ENCODE results near the gene SGCD.

The SGCD gene

GRCh38 chr5:156496291-156496690 is 169.3 kb downstream of the SGCD start:
- CTCF ChIA-PET, result no interaction called here
- TF ChIP-seq YY1 (tag by site-specific recombination; IDR thresholded peaks at IDR 0.05) (no peak), KLF8 (tag by site-specific recombination; IDR thresholded peaks at IDR 0.05) (no peak), PRDM10 (tag by site-specific recombination; IDR thresholded peaks at IDR 0.05) (no peak), ATF2 (tag by site-specific recombination; IDR thresholded peaks at IDR 0.05; ENCODE audit: low read depth) (no peak), ZNF560 (tag by site-specific recombination; IDR thresholded peaks at IDR 0.05; ENCODE audit: borderline replicate concordance) (no peak)
- TF ChIP-seq, protein P1, sequence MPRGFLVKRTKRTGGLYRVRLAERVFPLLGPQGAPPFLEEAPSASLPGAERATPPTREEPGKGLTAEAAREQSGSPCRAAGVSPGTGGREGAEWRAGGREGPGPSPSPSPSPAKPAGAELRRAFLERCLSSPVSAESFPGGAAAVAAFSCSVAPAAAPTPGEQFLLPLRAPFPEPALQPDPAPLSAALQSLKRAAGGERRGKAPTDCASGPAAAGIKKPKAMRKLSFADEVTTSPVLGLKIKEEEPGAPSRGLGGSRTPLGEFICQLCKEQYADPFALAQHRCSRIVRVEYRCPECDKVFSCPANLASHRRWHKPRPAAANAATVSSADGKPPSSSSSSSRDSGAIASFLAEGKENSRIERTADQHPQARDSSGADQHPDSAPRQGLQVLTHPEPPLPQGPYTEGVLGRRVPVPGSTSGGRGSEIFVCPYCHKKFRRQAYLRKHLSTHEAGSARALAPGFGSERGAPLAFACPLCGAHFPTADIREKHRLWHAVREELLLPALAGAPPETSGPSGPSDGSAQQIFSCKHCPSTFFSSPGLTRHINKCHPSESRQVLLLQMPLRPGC (tag by site-specific recombination; IDR thresholded peaks at IDR 0.05), result no peak

GRCh38 chr5:156497804-156498208 is 170.8 kb downstream of the SGCD start:
- H3K36me3 ChIP-seq (ENCODE audit: control insufficient read depth in 2 of 2, insufficient read depth in 1 of 2, low read length in 2 of 2), result no peaks in the 10 kb centered on the region
- no peak overlapping the region for H3K27ac ChIP-seq (ENCODE audit: extremely low read depth, low read depth, low read length)
- no peak for TF ChIP-seq ZNF184 (tag by site-specific recombination; IDR thresholded peaks at IDR 0.05)
- no peak for TF ChIP-seq ZNF677 (tag by site-specific recombination; IDR thresholded peaks at IDR 0.05)
- TF ChIP-seq ATF2 (tag by site-specific recombination; IDR thresholded peaks at IDR 0.05; ENCODE audit: low read depth), result 0 out of 2 replicates have a peak, but pooled peaks have one; percentile 18
- POLR2A ChIA-PET, result no interaction called here
- CTCF ChIA-PET, result no interaction called here
- no peaks in the 10 kb centered on the region for H3K4me1 ChIP-seq (ENCODE audit: control insufficient read depth, insufficient read depth, low read length)
- no peaks in the 10 kb centered on the region for H3K9me3 ChIP-seq (ENCODE audit: control insufficient read depth, insufficient read depth, low read depth, low read length)
- no peak overlapping the region for H3K4me3 ChIP-seq (ENCODE audit: low read depth, low read length)

More at GRCh38 chr5:156496291-156496690, 169.3 kb downstream of the SGCD start:
- Histone ChIP-seq H3K4me3 (ENCODE audit: low read depth, low read length) (no peak overlapping the region), H3K9me3 (ENCODE audit: control insufficient read depth, insufficient read depth, low read depth, low read length) (no peaks in the 10 kb centered on the region), H3K4me1 (ENCODE audit: control insufficient read depth, insufficient read depth, low read length) (no peaks in the 10 kb centered on the region), H3K27ac (ENCODE audit: extremely low read depth, low read depth, low read length) (no peak overlapping the region), H3K36me3 (ENCODE audit: control insufficient read depth in 2 of 2, insufficient read depth in 1 of 2, low read length in 2 of 2) (no peaks in the 10 kb centered on the region)
- POLR2A ChIA-PET, result no interaction called here

GRCh38 chr5:156498226-156498980 is 171.4 kb downstream of the SGCD start:
- POLR2A ChIA-PET, result no interaction called here

More at GRCh38 chr5:156498226-156498980, 171.4 kb downstream of the SGCD start:
- CTCF ChIA-PET, result no interaction called here
- TF ChIP-seq YY1 (tag by site-specific recombination; IDR thresholded peaks at IDR 0.05) (no peak), GLI2 (tag by site-specific recombination; IDR thresholded peaks at IDR 0.05; ENCODE audit: borderline replicate concordance, low read depth) (no peak), PRDM1 (tag by site-specific recombination; IDR thresholded peaks at IDR 0.05) (no peak), KLF16 (tag by site-specific recombination; IDR thresholded peaks at IDR 0.05) (no peak), ZNF660 (tag by site-specific recombination; IDR thresholded peaks at IDR 0.05) (no peak)
- TF ChIP-seq, protein P2, sequence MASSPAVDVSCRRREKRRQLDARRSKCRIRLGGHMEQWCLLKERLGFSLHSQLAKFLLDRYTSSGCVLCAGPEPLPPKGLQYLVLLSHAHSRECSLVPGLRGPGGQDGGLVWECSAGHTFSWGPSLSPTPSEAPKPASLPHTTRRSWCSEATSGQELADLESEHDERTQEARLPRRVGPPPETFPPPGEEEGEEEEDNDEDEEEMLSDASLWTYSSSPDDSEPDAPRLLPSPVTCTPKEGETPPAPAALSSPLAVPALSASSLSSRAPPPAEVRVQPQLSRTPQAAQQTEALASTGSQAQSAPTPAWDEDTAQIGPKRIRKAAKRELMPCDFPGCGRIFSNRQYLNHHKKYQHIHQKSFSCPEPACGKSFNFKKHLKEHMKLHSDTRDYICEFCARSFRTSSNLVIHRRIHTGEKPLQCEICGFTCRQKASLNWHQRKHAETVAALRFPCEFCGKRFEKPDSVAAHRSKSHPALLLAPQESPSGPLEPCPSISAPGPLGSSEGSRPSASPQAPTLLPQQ (tag by site-specific recombination; IDR thresholded peaks at IDR 0.05), result no peak
- TF ChIP-seq, protein P3, sequence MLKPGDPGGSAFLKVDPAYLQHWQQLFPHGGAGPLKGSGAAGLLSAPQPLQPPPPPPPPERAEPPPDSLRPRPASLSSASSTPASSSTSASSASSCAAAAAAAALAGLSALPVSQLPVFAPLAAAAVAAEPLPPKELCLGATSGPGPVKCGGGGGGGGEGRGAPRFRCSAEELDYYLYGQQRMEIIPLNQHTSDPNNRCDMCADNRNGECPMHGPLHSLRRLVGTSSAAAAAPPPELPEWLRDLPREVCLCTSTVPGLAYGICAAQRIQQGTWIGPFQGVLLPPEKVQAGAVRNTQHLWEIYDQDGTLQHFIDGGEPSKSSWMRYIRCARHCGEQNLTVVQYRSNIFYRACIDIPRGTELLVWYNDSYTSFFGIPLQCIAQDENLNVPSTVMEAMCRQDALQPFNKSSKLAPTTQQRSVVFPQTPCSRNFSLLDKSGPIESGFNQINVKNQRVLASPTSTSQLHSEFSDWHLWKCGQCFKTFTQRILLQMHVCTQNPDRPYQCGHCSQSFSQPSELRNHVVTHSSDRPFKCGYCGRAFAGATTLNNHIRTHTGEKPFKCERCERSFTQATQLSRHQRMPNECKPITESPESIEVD (tag by site-specific recombination; IDR thresholded peaks at IDR 0.05), result no peak
- Histone ChIP-seq H3K9me3 (ENCODE audit: control insufficient read depth, insufficient read depth, low read depth, low read length) (no peaks in the 10 kb centered on the region), H3K36me3 (ENCODE audit: control insufficient read depth in 2 of 2, insufficient read depth in 1 of 2, low read length in 2 of 2) (no peaks in the 10 kb centered on the region), H3K4me1 (ENCODE audit: control insufficient read depth, insufficient read depth, low read length) (no peaks in the 10 kb centered on the region), H3K4me3 (ENCODE audit: low read depth, low read length) (no peak overlapping the region), H3K27ac (ENCODE audit: extremely low read depth, low read depth, low read length) (no peak overlapping the region)

All from HEK293 (cell line).